Esophagus squamous epithelium (tissue), 4 donors: Measurements from ENCODE around the gene MAD1L1.

Experiments
- CTCF ChIP-seq, 6 experiments: fragments of 450-650 bp in 4 of 6; fragments of 200-600 bp in 2 of 6; sonication (generic) in 2 of 6; IDR thresholded peaks; one replicate each; pipeline ENCODE4 v1.5.1; 2016 to 2019; ENCODE audit warnings: antibody characterized with exemption in 6 of 6, mild to moderate bottlenecking in 4 of 6, moderate library complexity in 4 of 6
- POLR2A ChIP-seq, 4 donors: fragments of 450-650 bp; IDR thresholded peaks; one replicate each; pipeline ENCODE4 v1.6.1; 2017; ENCODE audit warnings: antibody characterized with exemption in 4 of 4, mild to moderate bottlenecking in 4 of 4, moderate library complexity in 3 of 4

GRCh38 chr7:1925973-1926907, 306.5 kb downstream of the MAD1L1 start:
- TF ChIP-seq POLR2A (IDR thresholded peaks at IDR 0.05), result no peak
- TF ChIP-seq CTCF (IDR thresholded peaks at IDR 0.05), result no peak
